PFSK-1 (cell line): ENCODE results near the gene OGFOD3.

ENCODE experiments used
- FOXP2 ChIP-seq: optimal IDR thresholded peaks from 2 replicates; pipeline ENCODE3; 2011; ENCODE audit warnings: borderline replicate concordance, control low read depth, inconsistent platforms; ENCODE audit not compliant: insufficient read depth; ENCODE audit errors: extremely low read length, extremely low read depth
- POLR2AphosphoS5 ChIP-seq: IDR thresholded peaks from 2 replicates; pipeline ENCODE4 v1.6.1; 2012; ENCODE audit warnings: low read depth, mild to moderate bottlenecking, control low read depth, low read length, moderate library complexity
- REST ChIP-seq, 2 experiments: IDR thresholded peaks; 2 replicates each; pipeline versions ENCODE4 v1.6.1 to v1.8.0; 2011 to 2012; ENCODE audit warnings: low read depth in 2 of 2, low read length in 2 of 2, control low read depth in 1 of 2, inconsistent platforms in 1 of 2, mild to moderate bottlenecking in 1 of 2, moderate library complexity in 1 of 2; ENCODE audit not compliant: insufficient read depth in 1 of 2
- SIN3A ChIP-seq: IDR thresholded peaks from 2 replicates; pipeline ENCODE4 v1.6.1; 2012; ENCODE audit warnings: mild to moderate bottlenecking, low read length, moderate library complexity, borderline replicate concordance; ENCODE audit not compliant: insufficient read depth
- TAF1 ChIP-seq: IDR thresholded peaks from 2 replicates; pipeline ENCODE4 v1.6.1; 2012; ENCODE audit warnings: low read length, control low read depth, borderline replicate concordance; ENCODE audit not compliant: insufficient read depth

Gene OGFOD3

DNA sequence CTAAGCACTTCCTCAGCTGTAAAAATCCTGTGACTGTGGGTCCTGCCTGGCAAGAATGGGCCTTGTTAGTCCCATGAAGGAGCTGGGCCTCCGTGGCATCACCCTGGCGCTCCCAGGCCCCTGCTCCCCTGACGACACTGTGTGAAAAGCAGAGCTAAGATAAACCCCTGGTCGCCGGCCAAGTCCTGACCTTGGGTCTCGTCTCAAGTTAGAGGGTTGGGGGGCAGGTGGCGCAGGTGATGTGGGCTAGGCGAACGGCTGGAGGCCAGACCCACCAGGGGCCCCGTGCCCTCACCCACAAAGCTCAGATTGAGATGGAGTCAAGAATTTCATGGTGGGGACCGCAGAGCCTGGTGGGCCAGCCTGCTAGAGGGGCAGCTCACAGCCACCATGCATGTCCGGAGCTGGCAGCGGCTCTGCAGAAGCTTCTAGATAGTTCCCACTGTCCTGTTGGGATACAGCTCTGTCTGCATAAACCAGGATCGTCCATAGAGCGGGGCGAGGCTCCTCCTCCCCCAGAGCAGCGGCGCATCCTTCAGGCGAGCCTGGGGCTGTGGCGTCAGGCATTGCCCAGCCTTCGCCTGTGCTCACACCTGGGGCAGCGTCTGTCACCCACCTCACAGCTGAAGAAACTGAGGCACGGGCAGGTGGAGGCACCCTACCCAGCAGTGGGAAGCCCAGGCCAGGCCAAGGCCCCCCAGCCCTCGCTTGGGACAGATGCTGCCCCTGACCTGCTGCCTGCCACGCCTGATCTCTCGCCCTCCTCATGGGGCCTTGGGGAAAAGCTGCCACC is 20.2 kb upstream of the OGFOD3 start:
- TF ChIP-seq POLR2AphosphoS5, result no peak
- TF ChIP-seq REST (IDR thresholded peaks at IDR 0.05; ENCODE audit: insufficient read depth in 1 of 2, low read depth in 2 of 2, low read length in 2 of 2), result no peak
- TF ChIP-seq SIN3A, result no peak
- TF ChIP-seq TAF1, result no peak
- TF ChIP-seq FOXP2, result no peak

GRCh38 chr17:82437325-82437668 is 18.9 kb upstream of the OGFOD3 start:
- no peak for TF ChIP-seq REST (IDR thresholded peaks at IDR 0.05; ENCODE audit: insufficient read depth in 1 of 2, low read depth in 2 of 2, low read length in 2 of 2)
- TF ChIP-seq FOXP2, result no peak
- TF ChIP-seq TAF1, result no peak
- no peak for TF ChIP-seq SIN3A
- no peak for TF ChIP-seq POLR2AphosphoS5

DNA sequence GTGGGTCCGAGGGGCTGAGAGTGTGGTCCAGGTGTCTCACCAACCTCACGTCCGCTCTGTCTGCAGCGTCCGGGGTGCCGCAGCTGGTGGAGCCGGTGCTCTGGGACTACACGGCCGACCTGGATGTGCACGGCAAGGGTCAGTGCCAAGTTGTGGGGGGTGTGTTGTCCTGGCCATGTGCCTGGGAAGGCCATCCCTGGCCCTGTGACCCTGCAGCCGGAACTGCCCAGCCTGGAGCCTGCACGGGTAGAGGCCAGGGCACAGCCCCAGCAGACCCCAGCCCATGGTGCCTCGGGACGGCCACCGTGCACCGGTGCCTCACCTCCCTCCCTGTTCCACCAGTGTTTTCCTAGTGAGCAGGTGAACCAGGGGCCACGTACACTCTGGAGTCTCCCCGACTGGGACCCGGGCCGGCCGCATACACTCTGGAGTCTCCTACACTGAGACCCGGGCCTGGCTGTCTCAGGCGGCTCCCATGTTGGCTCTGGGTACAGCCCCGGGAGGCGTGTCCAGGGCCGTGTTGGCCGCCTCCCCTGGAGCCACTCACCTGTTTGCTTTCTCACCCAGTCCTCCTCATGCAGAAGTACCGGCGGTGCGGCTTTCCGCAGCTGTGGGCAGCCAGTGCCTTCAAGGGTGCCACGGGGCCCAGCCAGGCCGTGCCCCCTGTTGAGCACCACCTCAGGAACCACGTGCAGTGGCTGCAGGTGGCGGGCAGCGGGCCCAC is 18.4 kb upstream of the OGFOD3 start:
- TF ChIP-seq TAF1, result no peak
- no peak for TF ChIP-seq SIN3A
- no peak for TF ChIP-seq POLR2AphosphoS5
- no peak for TF ChIP-seq FOXP2
- TF ChIP-seq REST (IDR thresholded peaks at IDR 0.05; ENCODE audit: insufficient read depth in 1 of 2, low read depth in 2 of 2, low read length in 2 of 2), result no peak

DNA sequence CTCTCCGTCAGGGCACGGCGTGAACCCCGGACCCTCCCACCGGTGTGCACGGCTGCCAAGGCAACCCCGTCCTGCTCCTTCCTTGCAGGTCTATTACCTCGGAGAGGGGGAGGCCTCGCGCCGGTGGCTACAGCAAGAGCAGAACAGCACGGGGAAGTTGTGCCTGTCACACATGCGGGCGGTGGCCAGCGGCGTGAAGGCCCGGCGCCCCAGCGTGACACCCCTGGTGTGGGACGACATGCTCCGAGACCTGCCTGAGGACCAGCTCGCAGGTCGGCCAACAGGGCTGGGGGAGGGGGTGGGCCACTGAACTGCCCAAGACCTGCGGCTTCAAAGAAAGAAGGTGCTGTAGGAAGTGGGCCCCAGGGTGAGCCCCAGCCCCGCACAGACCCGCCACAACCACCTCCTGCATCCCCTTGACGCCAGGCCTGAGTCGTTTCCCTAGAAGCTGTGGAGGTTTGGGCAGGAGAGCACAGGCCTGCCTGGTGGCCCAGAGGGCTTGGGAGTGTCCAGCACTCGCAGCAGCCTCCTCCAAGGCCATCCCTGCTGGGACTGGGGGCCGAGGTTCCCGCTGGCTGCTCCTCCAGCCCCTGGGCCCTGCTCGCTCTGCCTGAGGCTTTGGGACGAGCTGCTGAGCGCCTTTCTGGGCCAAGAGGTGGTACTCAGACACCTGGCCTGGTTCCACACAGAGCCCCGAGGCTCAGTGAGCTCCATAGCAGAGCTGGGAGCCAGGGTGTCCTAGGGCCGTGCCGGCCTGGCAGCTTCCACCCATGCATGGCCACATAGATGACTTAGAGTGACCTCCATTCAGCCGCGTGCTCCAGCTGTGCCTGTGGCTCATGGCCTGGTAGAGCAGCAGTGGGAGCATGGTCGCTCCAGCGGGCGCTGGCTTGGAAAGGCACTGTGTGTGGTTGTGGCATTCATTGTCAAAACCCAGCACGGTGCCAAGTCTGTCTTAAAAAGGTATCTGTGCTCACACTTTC is 17.5 kb upstream of the OGFOD3 start:
- TF ChIP-seq SIN3A, result no peak

DNA sequence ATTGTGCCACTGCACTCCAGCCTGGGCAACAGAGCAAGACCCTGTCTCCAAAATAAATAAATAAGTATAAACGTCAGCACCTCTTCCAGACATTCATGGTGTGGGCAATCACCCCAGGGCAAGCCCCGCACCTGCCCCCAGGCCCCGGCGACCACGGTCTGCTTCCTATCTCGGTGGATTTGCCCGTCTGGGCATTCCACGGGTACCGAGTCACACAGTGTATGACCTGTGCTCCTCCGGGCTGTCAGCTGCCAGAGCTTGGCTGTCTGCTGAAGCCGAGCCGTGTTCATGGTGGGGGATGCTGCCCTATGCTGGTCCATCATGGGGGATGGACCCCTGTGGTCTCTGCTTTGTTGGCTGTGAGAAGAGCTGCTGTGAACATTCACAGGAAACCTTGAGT is 16.7 kb upstream of the OGFOD3 start:
- no peak for TF ChIP-seq FOXP2

DNA sequence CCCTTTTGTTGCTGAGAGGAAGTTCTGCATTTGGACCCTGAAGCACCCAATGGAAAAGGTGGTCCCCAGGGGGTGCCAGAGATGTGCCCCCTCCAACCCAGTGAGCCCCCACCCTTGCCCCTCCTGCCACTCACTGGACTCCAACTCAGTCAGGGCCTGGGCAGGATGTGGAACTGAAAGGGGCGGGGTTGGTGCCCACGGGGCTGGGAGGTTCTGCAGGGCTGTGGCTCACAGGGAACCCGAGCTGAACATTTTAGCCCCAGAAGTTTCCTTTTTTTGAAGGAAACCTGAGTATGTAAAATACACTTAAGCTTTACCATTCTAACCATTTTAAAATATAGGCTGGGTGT is 15.8 kb upstream of the OGFOD3 start:
- TF ChIP-seq TAF1, result no peak
- no peak for TF ChIP-seq POLR2AphosphoS5
- TF ChIP-seq SIN3A, result no peak
- TF ChIP-seq REST (IDR thresholded peaks at IDR 0.05; ENCODE audit: insufficient read depth in 1 of 2, low read depth in 2 of 2, low read length in 2 of 2), result no peak
- TF ChIP-seq FOXP2, result no peak
